Peyer's patch (tissue), 4 donors: ENCODE results near the gene TPCN2. TPM values are rescaled to one million over a fixed set of nuclear protein-coding genes. Genes with fewer than 3 reads are reported as not detected.
A peak's percentile ranks its signal among the peaks of the same experiment; 100 is the strongest.

Experiments
- DNase-seq, 3 donors: peaks; one replicate each; pipeline ENCODE4 v3.0.0-alpha.2; 2017 to 2019
- H3K27ac ChIP-seq, 4 donors: fragments of 200-600 bp; sonication (generic); one replicate each; pipeline ENCODE4 v1.5.1; 2016 to 2019
- H3K27me3 ChIP-seq, 2 donors: fragments of 200-600 bp; sonication (generic); one replicate each; pipeline ENCODE4 v1.5.1; 2019
- H3K36me3 ChIP-seq, 3 donors: fragments of 200-600 bp; sonication (generic); one replicate each; pipeline ENCODE4 v1.5.1; 2016 to 2019
- H3K4me1 ChIP-seq, 4 donors: fragments of 200-600 bp; sonication (generic); one replicate each; pipeline ENCODE4 v1.5.1; 2016 to 2019
- H3K4me3 ChIP-seq, 4 donors: fragments of 200-600 bp; sonication (generic); 1 replicate in 3 of 4; 2 replicates in 1 of 4; pipeline ENCODE4 v1.5.1; 2016 to 2019; ENCODE audit warnings: mild to moderate bottlenecking in 1 of 4
- H3K9me3 ChIP-seq, 4 donors: fragments of 200-600 bp; sonication (generic); one replicate each; pipeline ENCODE4 v1.5.1; 2016 to 2019; ENCODE audit warnings: mild to moderate bottlenecking in 1 of 4
- POLR2A ChIP-seq, 2 donors: fragments of 450-650 bp; IDR thresholded peaks; one replicate each; pipeline ENCODE4 v1.5.1; 2017; ENCODE audit warnings: antibody characterized with exemption in 2 of 2, mild to moderate bottlenecking in 2 of 2, moderate library complexity in 2 of 2
- total RNA-seq, 4 donors: library from RNA; depleted of rRNA; stranded (reverse); fragments of >200 nt; gene quantifications; one replicate each; pipeline ENCODE4 v1.1.0, GENCODE V29; 2016
- TF ChIP-seq, protein P1 (sequence below), 6 experiments: fragments of 450-650 bp in 4 of 6; fragments of 200-600 bp in 2 of 6; sonication (generic) in 1 of 6; IDR thresholded peaks; one replicate each; pipeline ENCODE4 v1.5.1; 2017 to 2019; ENCODE audit warnings: antibody characterized with exemption in 6 of 6, mild to moderate bottlenecking in 3 of 6, moderate library complexity in 1 of 6

Gene TPCN2
- total RNA-seq, 4 donors from 2014 or later: 22.4 to 42.5 (median 33.0) TPM

DNA sequence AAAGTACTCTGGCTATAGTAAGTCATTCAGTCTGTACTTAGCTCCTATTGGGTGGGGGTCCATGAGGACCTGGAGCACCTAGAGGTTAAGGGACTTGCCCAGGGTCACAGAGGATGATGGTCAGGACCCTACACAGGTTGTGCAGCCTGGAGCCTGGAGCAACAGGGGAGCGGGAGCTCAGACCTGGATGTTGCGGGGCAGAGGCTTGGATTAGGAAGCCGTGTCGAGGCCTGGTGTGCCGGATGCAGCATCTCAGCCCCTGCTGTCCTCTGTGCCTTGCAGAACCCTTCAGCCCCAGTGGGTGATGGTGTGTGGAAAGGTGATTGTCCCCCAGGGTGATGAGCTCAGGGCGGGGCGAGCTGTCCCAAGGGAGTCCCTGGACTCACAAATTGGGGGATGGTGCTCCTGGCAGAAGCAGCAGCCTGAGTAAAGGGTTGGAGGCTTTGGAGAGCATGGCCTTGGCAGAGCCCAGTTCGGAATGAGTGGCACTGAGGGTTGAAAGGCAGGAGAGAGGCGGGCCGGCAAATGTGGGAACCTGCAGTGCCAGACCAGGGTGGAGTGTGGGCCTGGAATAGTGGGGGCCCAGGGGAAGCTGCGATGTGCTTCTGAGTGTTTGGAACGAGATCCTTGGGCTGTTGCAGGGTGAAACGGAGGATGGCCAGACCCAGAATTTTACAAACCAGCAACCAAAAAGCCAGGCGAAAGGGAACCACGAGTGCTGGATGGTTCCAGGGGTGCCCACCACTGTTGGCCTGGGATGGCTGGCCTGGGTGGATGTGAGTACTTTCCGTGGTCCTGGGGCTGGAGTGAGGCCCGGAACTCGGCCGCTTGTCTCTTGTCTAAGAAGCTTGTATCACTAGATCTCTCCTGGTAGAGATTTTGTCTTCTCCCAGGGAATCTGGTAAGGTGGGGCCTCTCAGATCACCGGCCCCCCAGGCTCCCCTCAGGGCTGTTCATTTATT, 2.9 kb downstream of the TPCN2 start:
- Histone ChIP-seq H3K4me1 (peaks cover 0 to 61% (median 12%) of the 10 kb centered on the region in 4 donors), H3K9me3 (no peaks in the 10 kb centered on the region), H3K4me3 (no peak overlapping the region), H3K36me3 (peaks cover 0 to 7% (median 0%) of the 10 kb centered on the region in 3 donors), H3K27me3 (no peaks in the 10 kb centered on the region), H3K27ac (peak overlapping the region in 1 of 4 donors; percentile 36)
- TF ChIP-seq, protein P1, sequence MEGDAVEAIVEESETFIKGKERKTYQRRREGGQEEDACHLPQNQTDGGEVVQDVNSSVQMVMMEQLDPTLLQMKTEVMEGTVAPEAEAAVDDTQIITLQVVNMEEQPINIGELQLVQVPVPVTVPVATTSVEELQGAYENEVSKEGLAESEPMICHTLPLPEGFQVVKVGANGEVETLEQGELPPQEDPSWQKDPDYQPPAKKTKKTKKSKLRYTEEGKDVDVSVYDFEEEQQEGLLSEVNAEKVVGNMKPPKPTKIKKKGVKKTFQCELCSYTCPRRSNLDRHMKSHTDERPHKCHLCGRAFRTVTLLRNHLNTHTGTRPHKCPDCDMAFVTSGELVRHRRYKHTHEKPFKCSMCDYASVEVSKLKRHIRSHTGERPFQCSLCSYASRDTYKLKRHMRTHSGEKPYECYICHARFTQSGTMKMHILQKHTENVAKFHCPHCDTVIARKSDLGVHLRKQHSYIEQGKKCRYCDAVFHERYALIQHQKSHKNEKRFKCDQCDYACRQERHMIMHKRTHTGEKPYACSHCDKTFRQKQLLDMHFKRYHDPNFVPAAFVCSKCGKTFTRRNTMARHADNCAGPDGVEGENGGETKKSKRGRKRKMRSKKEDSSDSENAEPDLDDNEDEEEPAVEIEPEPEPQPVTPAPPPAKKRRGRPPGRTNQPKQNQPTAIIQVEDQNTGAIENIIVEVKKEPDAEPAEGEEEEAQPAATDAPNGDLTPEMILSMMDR (IDR thresholded peaks at IDR 0.05): no peak
- TF ChIP-seq POLR2A (IDR thresholded peaks at IDR 0.05): no peak
- no peak for DNase-seq

- Histone ChIP-seq H3K9me3 (no peaks in the 10 kb centered on the region), H3K4me3 (no peak overlapping the region), H3K27ac (peak overlapping the region in 1 of 4 donors; percentile 13), H3K36me3 (peaks cover 0 to 8% (median 0%) of the 10 kb centered on the region in 3 donors), H3K27me3 (no peaks in the 10 kb centered on the region), H3K4me1 (peaks cover 0 to 61% (median 12%) of the 10 kb centered on the region in 4 donors)
- TF ChIP-seq, protein P1 (IDR thresholded peaks at IDR 0.05): no peak
- TF ChIP-seq POLR2A (IDR thresholded peaks at IDR 0.05): no peak
- DNase-seq: no peak
These were observed 3.8 kb downstream of the TPCN2 start for GRCh38 chr11:69052343-69053168.

DNA sequence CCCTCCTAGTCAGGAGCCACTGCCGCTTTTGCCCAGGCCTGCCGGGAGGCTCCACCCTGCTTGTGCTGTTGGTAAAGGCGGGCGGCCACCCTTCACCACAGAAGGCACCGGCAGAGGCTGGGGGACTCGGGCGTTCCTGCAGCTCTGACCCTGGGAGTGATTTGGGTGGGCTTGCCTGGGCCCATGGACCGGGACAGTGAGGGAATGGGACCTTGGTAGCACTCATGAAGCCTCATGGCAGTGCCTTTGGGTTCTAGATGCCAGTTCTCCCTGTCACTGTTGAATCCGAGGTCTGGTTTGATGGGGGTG, 4.4 kb downstream of the TPCN2 start:
- no peaks in the 10 kb centered on the region for H3K27me3 ChIP-seq
- no peak for DNase-seq

DNA sequence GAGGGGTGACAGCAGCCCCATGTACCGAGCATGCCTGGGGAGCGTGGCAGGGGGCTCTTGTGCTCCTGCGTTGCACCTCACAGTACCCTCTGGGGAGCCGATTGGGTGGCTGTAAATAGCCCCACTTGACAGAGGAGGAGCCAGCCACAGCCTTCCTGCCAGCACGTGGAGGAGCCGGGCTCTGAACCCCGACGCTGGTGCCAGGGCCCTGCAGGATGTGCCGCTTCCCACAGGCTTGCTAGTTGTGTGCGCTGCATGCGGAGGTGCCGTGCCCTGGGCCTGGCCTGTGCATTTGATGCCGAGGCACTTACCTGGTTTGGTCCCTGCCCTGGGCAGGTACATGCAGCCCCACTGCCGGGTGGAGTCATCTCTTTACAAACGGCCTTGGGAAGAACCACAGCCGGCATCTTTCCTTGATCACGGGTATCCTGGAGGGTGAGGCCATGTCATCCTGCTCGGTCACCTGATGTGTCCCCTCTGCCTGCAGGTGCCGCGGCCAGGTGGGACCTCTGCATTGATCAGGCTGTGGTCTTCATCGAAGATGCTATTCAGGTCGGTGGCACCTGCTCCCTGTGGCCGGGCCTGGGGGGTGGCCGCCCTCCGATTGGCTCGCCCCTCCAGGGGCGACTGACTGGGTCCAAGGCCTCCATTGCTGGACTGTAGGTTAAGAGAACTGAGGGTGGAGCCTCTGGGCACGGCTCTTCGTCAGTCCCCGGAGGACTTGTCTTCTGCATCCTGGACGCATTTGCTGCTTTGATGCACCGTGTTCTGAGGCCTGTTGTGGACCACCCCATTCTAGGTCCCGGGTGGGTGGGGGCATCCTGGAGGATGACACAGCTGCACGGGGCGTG, 5.0 kb downstream of the TPCN2 start:
- DNase-seq: no peak
- Histone ChIP-seq H3K36me3 (peaks cover 0 to 20% (median 0%) of the 10 kb centered on the region in 3 donors), H3K27me3 (no peaks in the 10 kb centered on the region), H3K4me1 (peaks cover 0 to 61% (median 12%) of the 10 kb centered on the region in 4 donors), H3K27ac (no peak overlapping the region), H3K9me3 (no peaks in the 10 kb centered on the region), H3K4me3 (no peak overlapping the region)
- TF ChIP-seq, protein P1 (IDR thresholded peaks at IDR 0.05): no peak
- TF ChIP-seq POLR2A (IDR thresholded peaks at IDR 0.05): no peak

More for the DNA sequence above, 4.4 kb downstream of the TPCN2 start:
- Histone ChIP-seq H3K27ac (no peak overlapping the region), H3K4me1 (peaks cover 0 to 61% (median 12%) of the 10 kb centered on the region in 4 donors), H3K4me3 (no peak overlapping the region), H3K9me3 (no peaks in the 10 kb centered on the region), H3K36me3 (peaks cover 0 to 14% (median 0%) of the 10 kb centered on the region in 3 donors)
- no peak for TF ChIP-seq POLR2A (IDR thresholded peaks at IDR 0.05)
- TF ChIP-seq, protein P1 (IDR thresholded peaks at IDR 0.05): no peak
